AML-193 (cell line): ENCODE data around the gene CAMKK2.
"Not testable (repeated sequence)": the region's sequence is repeated elsewhere in the genome, so short reads cannot be mapped to it uniquely, and the experiment has no call there.

Source experiments
- DNase-seq, 2 experiments: peaks; one replicate each; lab custom pipeline; 2025; lab: John Stamatoyannopoulos, UW

Gene CAMKK2

DNA sequence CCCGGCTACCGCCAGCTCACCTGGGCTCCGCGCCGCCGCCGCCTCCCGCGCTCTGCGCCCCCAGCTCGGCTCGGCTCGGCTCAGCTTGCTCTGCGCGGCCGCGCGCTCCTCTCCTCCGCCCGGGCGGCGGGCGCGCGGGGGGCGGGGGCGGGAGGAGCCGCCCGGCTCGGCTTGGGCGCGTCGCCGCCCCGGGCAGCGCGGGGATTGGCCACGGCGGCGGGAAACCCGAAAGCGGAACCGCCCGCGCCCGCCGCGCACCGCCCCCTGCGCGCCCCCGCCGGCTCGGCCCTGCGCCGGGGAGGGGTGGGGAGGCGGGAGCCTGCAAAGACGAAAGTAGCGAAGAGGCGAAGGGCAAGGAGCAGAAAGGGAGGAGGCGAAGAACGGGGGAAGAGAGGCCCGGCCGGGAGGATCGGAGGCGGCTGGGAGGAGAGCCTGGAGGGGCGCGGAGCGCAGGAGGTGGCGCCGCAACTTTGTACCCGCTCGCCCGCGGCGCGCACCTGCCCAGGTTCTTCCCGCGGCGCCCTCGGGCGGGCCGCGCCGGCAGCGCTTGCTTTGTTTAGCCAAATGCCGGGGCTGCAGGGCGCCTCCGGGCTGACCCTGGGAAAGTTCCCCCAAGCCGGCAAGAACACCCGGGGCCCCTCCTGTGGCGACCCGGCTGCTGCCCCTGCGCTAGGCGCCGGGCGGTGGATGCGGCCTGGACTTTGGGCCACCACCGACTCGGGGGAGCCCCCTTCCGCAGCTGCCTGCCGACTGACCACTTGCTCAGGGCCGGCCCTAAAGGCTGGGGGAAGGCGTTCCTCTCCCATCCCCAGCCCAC lies at the start of gene CAMKK2:
CAMKK2 (minus strand) TSS at position 92 of the 817 bp plus-strand sequence. CDS start 22,183 bp downstream, outside the sequence.
- DNase-seq: peak; percentile 69 to 77

DNA sequence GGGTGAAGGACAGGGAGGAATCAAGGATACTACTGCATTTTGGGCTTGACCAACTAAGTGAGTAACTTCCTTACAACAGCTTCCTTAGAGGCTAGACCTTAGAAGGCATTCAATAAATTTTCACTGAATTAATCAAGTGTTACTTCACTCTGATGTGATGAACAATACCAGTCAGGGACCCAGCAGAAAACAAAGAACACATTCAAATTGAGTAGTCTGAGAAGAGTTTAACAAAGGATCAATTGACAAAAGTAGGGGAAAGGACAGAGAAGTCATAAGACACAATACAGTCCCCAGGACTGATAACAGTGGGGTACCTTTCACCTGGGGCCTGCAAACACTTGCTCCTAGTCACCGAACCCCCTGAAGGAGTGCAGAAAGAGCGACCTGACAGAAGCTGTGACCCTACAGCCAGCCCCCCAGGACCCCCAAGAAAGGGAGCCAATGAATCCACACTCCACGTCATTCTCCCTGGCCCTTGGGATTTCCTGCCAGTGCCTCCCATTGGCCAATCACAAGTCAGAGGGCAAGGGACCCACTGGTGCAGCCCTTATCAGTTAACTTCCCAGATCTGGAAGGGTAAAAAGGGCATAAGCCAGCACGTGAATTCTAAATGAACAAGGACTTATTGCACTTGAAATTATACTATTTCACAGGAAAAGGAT lies 48.8 kb upstream of the CAMKK2 start:
- DNase-seq: no peak

DNA sequence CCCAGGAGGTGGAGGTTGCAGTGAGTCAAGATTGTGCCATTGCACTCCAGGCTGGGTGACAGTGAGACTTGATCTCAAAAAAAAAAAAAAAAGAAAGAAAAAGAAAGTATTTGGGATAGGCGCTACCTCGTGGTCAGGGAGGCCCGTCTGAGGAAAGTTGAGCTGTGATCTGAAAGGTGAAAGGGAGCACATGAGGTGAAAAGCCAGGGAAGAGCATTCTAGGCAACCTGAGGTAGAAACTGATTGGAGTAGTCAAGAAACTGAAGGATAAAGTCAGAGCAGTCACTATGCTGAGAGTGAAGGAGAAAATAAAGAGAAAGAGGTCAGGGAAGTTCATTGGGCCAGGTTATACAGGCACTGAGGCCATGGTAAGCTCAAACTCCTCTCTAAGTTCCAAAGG lies 48.0 kb upstream of the CAMKK2 start:
- DNase-seq: no peak

DNA sequence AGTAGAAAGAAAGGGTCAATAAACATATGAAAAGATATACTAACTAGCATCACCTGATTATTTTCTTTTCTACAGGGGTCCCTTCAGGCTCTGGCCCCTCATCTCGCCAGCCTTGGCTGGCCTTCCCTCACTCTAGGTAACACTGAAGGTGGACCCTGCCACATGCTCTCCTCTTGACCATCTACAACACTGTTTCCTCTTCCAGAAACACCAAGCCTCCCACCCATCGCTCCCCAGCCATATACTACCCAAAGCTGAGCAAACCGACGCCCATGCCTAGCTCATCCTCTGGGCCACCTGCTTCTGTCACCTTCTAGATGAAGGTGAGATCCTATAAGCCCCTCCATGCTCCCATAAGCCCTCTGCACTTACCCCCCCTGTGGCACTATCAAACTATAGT lies 40.9 kb upstream of the CAMKK2 start:
- no peak for DNase-seq

DNA sequence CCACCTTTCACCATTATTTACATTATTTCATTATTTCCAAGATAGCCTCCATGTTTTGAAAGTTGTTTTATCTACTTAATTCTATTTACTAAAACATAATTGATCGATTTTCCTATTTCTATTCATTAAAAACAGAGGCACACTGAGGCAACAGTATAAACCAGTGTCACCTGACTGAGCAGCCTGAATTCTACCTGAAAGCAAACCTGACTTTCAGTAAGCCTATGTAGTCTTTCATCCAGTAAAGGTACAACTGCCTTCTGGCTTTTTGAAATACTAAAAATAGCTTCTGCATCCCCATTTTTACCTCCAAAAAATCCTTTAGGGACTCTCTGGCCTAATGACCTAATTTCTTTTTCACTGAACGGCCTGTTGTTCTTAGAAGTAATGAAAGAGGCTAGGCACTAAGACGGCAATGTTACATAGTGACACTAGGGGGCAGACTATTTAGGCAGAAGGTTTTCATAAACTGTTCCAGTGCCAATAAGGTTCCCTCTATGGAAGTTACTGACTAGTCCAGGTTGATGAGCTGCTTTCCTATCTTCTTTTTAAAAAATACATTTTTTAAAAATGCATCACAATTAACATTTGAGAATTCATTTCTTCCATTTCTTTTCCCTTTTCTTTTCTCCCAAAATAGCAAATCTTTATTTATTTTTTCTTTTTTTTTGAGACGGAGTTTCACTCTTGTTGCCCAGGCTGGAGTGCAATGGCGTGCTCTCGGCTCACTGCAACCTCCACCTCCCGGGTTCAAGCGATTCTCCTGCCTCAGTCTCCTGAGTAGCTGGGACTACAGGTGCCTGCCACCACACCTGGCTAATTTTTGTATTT lies 38.2 kb upstream of the CAMKK2 start:
- peak; percentile 85 to 86 for DNase-seq

DNA sequence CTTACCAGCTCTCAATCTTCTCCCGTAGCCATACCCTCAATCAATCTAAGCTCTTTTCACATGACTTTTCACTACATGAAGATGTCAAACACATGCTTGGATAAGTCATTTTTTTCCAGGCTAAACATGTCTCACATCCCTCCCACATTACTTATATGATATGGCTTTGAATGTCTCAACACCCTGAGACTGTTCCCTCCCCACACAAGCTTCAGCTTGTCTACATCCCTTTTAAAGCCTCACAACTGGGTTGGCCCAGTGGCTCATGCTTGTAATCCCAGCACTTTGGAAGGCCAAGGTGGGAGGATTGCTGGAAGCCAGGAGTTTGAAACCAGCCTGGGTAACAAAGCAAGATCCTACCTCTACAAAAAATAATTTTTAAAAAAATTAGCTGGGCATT lies 37.2 kb upstream of the CAMKK2 start:
- no peak for DNase-seq

DNA sequence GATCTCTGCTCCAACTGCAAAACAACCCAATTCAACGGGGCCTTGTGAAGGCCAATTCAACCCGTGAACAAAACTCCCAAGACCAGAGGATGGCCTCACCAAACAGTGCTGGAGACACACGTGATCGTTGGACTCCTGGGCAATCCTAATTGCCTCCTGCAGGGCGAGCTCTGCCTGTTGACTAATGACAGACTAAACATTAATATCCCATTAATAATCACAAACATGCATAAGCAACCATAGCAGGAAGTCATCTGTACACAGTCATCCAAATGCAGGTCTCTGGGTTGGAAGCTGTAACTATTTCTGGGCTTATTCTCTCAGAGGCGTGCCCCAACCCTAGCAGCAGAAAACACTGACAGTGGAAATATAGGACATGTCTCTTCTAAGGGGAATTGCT lies 34.7 kb upstream of the CAMKK2 start:
- no peak for DNase-seq

DNA sequence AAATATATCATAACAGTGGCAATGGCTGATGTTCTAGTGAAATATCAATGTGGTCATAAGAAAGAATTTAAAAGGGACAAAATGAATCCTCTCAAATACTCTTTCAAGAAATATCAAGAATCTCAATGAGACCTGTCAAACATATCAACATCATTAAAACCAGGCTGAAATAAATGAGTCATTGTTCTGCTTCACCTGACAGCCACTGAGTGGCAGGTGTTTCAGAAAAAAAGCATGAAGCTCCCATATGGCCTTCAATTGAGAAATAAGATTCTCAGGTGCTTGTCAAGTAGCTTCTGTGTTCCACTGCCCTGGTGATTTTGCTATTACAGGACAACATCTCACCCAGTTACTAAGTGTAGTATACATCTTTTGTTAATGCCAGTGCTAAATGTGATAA lies 34.2 kb upstream of the CAMKK2 start:
- no peak for DNase-seq

DNA sequence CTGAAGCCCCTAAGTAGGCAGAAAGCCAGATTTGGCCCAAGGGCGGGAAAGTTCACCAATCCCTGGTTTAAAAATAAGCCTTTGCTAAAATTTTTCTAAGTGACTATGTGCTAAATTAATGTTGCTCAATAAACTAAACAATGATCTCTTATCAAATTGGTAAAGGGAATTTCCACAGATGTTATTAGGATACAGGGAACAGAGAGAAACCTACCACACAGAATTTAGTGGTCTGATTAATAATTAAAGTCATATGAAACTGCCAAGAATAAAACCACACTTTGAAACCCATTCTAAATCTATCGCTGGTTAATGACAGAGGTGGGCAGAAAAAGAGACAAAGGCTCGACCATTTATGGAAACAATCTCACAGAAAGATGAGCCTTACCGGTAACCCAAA lies 33.7 kb upstream of the CAMKK2 start:
- DNase-seq: no peak

DNA sequence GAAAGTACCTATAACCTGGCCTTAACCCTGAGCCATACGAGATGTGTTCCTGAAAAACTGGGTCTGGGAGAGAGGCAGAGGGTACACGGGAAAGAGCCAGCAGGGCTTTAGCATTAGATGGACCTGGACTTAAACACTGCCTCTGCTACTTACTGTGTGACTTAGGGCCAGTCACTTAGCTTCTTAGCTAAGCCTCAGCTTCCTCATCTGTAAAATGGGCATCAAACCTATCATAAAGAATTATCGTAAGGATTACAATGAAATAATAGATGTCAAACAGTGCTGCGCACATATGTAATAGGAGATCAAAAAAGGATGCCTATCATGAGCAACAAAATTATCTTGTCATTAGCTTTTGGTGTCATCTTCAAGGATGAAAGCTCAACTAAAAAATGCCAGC lies 32.1 kb upstream of the CAMKK2 start:
- DNase-seq: no peak

DNA sequence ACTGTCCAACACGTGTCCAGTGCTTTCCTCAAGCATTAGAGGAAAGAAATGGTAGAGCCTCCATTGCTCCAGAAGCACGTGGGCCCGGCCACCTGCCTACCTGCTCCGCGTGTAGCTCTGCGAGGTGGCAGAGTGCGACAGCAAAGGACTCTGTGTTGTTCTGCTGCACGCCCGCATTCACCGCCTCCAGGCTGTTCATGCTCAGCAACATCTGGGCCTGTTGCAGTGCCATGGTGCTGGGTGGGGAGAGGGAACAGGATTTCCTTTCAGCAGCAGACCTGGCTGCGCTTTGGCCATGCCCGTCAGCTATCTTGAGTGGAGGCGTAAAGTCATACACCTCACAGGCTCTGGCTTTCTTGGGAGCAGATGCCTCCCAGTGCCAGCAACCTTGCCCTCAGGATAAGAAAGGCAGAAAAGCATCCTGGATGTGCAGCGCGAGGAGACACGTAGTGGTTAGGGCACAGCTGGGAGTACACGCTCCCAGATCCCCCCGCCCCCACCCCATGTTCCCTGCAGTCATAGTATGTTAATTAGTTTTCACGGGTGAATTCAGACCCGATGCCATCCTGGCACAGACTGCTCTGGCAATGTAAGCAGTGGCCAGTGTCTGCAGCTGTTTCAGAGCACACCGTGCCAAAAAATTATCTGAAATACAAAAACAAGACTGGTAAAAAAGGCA lies 30.6 kb upstream of the CAMKK2 start:
- no peak for DNase-seq

DNA sequence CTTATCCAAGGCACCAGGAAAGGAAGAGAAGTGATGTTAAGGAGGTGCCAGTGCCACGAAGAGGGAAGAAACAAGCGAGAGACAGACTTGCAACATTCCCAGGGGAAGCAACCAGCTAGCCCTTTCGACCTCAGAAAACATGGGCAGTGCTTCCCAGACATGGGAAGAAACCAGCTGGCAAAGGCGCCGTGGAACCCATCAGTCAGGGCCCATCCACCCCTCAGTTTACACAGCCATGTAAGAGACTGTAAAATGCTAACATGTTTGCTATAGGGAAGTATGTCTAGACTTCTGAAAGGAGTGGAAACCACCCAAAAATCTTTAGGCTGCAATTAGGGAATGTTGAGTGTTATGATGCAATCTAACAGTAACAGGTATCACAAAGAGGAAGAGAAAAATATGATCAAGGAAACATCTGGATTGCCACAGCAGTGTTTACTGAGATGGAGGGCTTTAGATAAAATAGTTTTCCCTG lies 29.4 kb upstream of the CAMKK2 start:
- DNase-seq: no peak

DNA sequence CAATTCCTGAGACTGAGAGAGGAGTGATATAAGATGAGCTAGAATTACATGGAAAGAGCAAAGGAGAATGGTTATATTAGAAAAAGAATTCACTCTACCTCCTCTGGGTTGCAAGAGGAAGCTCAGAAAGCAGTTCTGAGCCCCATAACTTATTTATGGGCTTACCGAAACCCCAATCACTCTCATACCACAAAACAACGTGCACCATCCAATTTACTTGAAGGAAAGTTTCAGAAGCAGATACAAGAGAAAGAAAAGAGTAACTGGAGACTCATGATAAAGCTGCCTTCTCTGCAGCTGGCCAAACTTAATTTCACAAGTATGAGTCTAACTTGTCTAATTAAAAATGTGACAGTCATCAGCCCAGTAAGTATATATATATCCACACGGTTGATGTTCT lies 27.4 kb upstream of the CAMKK2 start:
- no peak for DNase-seq

DNA sequence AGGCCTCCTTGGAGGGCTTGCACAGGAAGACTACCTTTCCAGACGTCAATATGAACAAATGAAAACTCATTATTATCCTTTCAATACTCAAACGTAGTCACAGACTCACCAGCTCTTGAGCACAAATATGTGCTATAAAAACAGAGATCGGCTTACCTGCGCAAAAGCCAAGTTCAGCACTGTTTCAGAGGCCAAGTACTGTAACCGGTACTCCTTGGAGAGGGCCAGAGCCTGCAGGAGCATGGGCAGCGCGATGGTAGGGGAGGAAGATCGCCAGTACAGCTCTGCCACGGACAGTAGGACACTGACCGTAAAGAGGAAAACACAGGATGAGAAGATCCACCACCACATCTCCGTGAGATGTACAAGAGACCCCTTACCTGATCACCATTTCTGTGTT lies 21.6 kb upstream of the CAMKK2 start:
- no peak for DNase-seq

DNA sequence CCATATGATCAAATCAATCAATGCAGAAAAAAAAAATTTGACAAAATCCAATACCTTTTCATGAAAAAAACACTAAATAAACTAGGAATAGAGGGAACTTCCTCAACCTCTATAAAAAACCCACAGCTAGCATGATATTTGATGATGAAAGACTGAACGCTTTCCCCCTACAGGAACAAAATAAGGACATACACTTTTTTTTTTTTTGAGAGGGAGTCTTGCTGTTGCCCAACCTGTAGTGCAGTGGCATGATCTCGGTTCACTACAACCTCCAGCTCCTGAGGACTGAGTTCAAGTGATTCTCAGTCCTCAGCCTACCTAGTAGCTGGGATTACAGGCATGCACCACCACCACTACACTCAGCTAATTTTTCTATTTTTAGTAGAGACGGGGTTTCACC lies 17.9 kb upstream of the CAMKK2 start:
- DNase-seq: peak; percentile 83 to 84

DNA sequence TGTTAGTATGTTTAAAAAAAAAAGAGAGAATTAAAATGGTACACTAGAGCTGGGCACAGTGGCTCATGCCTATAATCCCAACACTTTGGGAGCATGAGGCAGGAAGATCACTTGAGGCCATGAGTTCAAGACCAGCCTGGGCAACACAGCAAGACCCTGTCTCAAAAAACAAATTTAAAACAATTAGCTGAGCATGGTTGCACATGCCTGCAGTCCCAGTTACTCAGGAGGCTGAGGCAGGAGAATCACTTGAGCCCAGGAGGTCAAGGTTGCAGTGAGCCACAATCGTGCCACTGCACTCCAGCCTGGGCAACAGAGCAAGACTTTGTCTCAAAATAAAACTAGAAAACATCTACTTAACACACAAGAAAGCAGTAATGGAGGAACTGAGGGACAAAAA lies 13.7 kb upstream of the CAMKK2 start:
- DNase-seq: not testable (repeated sequence)

DNA sequence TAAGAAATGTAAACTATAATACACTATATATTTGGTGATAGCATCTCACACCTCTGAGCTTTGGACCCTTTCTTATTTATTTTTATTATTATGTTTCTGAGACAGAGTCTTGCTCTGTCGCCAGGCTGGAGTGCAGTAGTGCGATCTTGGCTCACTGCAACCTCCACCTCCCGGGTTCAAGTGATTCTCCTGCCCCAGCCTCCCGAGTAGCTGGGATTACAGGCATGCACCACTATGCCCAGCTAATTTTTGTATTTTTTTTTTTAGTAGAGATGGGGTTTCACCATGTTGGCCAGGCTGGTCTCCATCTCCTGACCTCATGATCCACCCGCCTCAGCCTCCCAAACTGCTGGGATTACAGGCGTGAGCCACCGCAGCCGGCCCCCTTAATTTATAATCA lies 10.9 kb upstream of the CAMKK2 start:
- DNase-seq: not testable (repeated sequence)

DNA sequence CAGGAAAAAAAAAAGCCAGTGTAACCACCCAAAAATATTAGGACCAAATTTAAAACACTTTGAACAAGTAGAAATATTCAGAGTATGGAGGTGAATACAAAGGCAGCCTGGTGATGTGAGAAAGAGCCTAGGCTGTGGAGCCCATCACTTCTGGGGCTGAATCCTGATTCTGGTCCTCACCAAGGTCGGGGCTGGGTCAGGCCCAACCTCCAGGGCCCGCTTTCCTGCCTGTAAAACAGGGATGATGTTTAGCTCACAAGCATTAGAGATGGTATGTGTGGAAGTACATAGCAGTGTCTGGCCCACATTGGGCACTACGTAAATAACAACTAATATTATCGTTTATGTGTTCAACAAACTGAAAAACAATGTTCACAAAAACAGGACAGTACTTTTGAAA lies 7.8 kb upstream of the CAMKK2 start:
- no peak for DNase-seq

DNA sequence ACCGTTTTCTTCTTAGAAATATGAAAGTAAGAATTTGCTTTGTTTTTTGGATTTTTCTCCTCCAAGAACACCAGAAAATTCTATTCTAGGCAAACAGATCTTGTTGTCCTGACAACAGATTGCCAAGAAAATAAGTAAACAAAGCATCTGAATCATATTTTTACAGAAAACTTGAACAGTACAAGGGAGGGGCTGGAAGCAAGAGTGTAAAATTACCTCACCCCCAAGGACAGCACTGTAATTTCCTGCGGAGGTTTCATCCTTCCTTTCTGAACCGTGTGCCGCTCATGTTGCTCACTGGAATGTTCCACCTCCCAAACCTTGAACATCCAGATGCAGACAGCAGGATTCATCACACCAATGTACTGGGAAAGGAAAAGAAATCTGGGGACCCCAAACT lies 5.4 kb upstream of the CAMKK2 start:
- DNase-seq: no peak

DNA sequence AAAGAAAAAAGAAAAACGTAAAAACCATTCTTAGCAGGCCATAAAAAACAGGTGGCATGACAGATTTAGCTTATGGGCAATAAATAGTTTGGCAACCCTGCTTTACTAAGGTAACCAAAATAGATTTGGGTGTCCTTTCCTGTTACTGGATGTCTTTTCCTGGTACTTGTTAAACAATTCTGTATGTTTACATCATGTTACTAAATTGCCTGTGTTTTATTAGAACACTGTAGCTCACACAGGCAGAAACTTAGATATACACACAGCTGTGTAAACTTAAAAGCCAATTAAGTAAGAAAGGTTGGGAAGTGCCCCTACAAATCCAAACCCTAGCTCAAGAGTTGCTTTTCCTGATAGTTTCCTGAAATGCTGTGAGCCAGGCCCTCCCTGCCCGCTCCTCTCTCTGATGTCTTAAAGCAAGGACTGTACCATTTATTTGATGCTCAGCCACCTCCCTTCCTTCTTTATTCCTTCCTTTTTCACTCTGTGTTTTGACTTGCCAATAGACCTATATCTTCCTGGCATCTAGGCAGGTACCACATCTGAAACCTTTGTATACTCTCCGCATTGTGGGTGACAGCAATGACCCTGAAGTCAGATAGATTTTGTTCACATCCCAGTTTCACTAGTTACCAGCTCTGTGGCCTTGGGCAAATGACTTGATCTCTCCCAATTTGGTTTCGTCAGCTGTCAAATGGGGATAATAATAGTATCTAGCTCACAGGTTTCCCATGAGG lies 3.7 kb upstream of the CAMKK2 start:
- DNase-seq: no peak

DNA sequence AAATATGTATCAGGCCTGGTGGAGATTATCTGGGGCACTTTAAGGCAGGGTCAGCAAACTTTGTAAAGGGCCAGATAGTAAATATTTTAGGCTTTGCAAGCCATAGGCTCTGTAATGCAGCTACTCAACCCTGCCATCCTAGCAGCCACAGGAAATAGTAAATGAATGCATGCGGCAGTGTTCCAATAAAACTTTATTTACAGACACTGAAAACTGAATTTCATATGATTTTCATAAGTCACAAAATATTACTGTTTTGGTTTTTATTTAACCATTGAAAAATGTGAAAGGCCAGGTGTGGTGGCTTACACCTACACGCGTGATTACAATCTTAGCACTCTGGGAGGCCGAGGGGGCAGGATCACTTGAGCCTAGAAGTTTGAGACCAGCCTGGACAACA lies 3.2 kb upstream of the CAMKK2 start:
- DNase-seq: no peak
